ENCODE data around the gene RHOBTB3. TPM values are rescaled to one million over a fixed set of nuclear protein-coding genes. Genes with fewer than 3 reads are reported as not detected.
A peak's percentile ranks its signal among the peaks of the same experiment; 100 is the strongest.

Gene RHOBTB3
- total RNA-seq, 2 donors from 2014 or later = 56.2 to 89.9 TPM

DNA sequence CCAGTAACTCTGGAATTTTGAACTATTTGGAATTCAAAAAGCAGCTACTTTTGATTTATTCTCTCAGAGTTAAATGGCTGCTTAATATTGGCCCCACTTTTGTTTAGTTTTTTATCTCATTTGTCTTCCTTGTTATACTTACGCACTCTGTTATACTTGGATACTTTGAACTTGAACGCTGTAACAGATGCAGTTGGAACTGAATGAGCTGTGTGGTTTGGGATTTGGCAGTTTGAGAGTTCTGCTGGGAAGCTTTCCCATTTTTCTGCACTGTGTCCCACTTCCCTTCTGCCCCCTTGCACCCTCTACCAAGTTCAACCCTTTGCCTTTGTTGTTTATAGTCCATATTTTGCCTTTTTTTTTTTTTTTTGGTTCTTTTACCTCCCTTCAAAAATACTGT is 3.8 kb downstream of the RHOBTB3 start:
- peaks cover 11% of the 10 kb centered on the region for H3K36me3 ChIP-seq
- no peaks in the 10 kb centered on the region for H3K27me3 ChIP-seq
- H3K9me3 ChIP-seq = no peaks in the 10 kb centered on the region
- H3K27ac ChIP-seq = peak overlapping the region; percentile 91 to 94
- TF ChIP-seq, protein P1, sequence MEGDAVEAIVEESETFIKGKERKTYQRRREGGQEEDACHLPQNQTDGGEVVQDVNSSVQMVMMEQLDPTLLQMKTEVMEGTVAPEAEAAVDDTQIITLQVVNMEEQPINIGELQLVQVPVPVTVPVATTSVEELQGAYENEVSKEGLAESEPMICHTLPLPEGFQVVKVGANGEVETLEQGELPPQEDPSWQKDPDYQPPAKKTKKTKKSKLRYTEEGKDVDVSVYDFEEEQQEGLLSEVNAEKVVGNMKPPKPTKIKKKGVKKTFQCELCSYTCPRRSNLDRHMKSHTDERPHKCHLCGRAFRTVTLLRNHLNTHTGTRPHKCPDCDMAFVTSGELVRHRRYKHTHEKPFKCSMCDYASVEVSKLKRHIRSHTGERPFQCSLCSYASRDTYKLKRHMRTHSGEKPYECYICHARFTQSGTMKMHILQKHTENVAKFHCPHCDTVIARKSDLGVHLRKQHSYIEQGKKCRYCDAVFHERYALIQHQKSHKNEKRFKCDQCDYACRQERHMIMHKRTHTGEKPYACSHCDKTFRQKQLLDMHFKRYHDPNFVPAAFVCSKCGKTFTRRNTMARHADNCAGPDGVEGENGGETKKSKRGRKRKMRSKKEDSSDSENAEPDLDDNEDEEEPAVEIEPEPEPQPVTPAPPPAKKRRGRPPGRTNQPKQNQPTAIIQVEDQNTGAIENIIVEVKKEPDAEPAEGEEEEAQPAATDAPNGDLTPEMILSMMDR (IDR thresholded peaks at IDR 0.05) = no peak
- no peak for DNase-seq (ENCODE audit: low spot score)
- peaks cover 0 to 47% of the 10 kb centered on the region in 2 donors for H3K4me1 ChIP-seq
- H3K4me3 ChIP-seq = peak overlapping the region; percentile 10 to 20

DNA sequence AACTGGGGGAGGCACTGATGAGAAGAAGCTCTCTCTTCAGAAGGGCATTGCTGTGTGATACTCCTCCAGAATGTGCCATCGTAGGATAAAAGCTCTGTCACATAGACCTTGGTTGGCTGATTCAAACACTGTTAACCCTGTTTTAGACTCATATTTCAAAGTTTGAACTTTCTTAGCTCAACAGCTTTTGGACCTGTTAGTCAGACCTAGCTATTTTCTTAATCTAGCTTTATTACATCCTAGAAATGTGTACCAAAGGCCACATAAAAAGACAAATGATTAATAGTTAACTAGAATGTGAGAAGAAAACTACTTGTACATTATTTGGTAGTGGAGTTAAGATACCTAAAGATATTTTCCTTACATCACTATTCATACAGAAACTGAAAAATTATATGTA is 4.3 kb downstream of the RHOBTB3 start:
- no peaks in the 10 kb centered on the region for H3K9me3 ChIP-seq
- no peak overlapping the region for H3K4me3 ChIP-seq
- peaks cover 0 to 42% of the 10 kb centered on the region in 2 donors for H3K4me1 ChIP-seq
- H3K27ac ChIP-seq = peak overlapping the region; percentile 91 to 94
- DNase-seq (ENCODE audit: low spot score) = no peak
- H3K36me3 ChIP-seq = peaks cover 11% of the 10 kb centered on the region
- no peaks in the 10 kb centered on the region for H3K27me3 ChIP-seq
- TF ChIP-seq, protein P1 (IDR thresholded peaks at IDR 0.05) = no peak

DNA sequence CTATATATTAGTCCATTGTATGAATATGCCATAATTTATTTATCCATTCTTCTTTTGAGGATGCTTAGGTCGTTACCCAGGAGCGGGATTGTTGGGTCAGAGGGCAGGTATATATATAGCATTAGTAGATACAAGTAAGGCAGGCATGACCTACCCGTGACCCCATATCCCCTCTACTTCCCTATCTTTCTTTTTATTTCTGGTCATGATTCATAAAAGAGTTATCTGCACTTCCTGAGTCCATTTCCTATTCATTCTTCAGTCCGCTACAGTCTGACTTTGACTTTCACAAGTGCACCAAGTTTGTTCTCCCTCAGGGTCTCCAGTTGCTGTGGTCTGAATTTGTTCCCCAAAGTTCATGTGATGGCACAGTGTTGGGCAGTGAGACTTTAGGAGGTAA is 6.9 kb downstream of the RHOBTB3 start:
- H3K4me1 ChIP-seq = peaks cover 0 to 39% of the 10 kb centered on the region in 2 donors
- TF ChIP-seq, protein P1 (IDR thresholded peaks at IDR 0.05) = no peak
- no peak overlapping the region for H3K27ac ChIP-seq
- no peaks in the 10 kb centered on the region for H3K27me3 ChIP-seq
- H3K9me3 ChIP-seq = no peaks in the 10 kb centered on the region
- no peak for DNase-seq (ENCODE audit: low spot score)
- H3K36me3 ChIP-seq = peaks cover 11% of the 10 kb centered on the region
- H3K4me3 ChIP-seq = no peak overlapping the region

DNA sequence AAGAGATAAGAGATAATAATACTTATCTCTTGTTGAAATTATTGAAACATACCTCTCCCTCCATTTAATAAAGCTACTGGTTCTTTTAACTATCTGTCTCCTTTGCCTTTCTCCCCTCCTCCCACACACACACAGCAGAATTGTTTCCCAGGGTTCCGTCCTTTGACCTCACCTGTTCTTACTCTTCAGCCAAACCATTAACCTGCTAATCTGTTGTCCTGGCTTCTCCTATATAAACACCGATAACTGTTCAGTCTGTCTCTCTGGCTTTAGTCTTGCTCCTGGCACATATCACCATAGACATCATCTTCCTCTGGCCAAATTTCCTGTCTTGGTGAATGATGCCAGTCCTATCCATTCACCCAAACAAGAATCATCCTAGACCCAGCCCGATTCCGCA is 7.7 kb downstream of the RHOBTB3 start:
- H3K27me3 ChIP-seq = no peaks in the 10 kb centered on the region
- TF ChIP-seq, protein P1 (IDR thresholded peaks at IDR 0.05) = no peak
- no peak overlapping the region for H3K27ac ChIP-seq
- no peak overlapping the region for H3K4me3 ChIP-seq
- no peaks in the 10 kb centered on the region for H3K9me3 ChIP-seq
- peaks cover 11% of the 10 kb centered on the region for H3K36me3 ChIP-seq
- peaks cover 0 to 37% of the 10 kb centered on the region in 2 donors for H3K4me1 ChIP-seq
- DNase-seq (ENCODE audit: low spot score) = no peak

DNA sequence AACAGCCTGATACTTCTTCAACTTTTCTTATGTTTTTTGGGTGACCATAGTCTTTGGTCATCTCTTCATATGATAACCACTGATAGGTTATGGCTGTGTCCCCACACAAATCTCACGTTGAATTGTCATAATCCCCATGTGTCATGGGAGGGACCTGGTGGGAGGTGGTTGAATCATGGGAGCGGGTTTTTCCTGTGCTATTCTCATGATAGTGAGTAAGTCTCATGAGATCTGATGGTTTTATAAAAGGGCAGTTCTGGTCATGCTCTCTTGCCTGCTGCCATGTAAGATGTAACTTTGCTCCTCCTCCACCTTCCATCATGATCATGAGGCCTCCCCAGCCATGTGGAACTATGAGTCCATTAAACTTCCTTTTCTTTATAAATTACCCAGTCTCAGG is 8.7 kb downstream of the RHOBTB3 start:
- H3K27ac ChIP-seq = no peak overlapping the region
- TF ChIP-seq, protein P1 (IDR thresholded peaks at IDR 0.05) = no peak
- no peak overlapping the region for H3K4me3 ChIP-seq
- H3K9me3 ChIP-seq = no peaks in the 10 kb centered on the region
- H3K36me3 ChIP-seq = peaks cover 17% of the 10 kb centered on the region
- H3K27me3 ChIP-seq = no peaks in the 10 kb centered on the region
- DNase-seq (ENCODE audit: low spot score) = no peak
- H3K4me1 ChIP-seq = peaks cover 0 to 30% of the 10 kb centered on the region in 2 donors

DNA sequence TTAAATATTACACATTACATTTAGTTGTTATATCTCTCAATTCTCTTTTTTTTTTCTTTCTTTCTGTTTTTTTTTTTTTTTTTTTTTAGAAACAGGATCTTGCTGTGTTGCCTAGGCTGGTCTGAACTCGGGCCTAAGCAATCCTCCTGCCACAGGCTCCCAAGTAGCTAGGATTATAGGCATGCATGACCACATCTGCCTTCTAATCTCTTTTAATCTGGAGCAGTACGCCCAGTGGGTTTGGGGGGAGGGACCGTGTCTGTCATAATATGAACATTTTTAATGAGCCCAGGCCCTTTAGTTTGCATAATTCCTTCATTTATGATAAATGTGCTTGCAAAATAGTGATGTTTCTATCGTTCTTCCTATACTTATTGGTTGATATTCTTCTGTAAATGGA is 10.3 kb downstream of the RHOBTB3 start:
- Histone ChIP-seq H3K27ac (no peak overlapping the region), H3K4me3 (no peak overlapping the region), H3K36me3 (peaks cover 28% of the 10 kb centered on the region), H3K27me3 (no peaks in the 10 kb centered on the region), H3K9me3 (no peaks in the 10 kb centered on the region), H3K4me1 (peaks cover 0 to 15% of the 10 kb centered on the region in 2 donors)
- no peak for DNase-seq (ENCODE audit: low spot score)
- TF ChIP-seq, protein P1 (IDR thresholded peaks at IDR 0.05) = no peak
